Ishikawa (cell line): ENCODE results near the gene TMEM183A.
A peak's percentile ranks its signal among the peaks of the same experiment; 100 is the strongest.

Experiments used
- CEBPB ChIP-seq: IDR thresholded peaks from 2 replicates; pipeline ENCODE4 v1.6.1; 2012
- CREB1 ChIP-seq: IDR thresholded peaks from 2 replicates; pipeline ENCODE4 v1.6.1; 2012; ENCODE audit warnings: low read depth
- EGR1 ChIP-seq: IDR thresholded peaks from 2 replicates; pipeline ENCODE4 v1.6.1; 2012
- EP300 ChIP-seq: IDR thresholded peaks from 2 replicates; pipeline ENCODE4 v1.6.1; 2012; ENCODE audit warnings: borderline replicate concordance
- FOXM1 ChIP-seq: IDR thresholded peaks from 2 replicates; pipeline ENCODE4 v1.6.1; 2012; ENCODE audit warnings: low read depth, borderline replicate concordance
- NFIC ChIP-seq: IDR thresholded peaks from 2 replicates; pipeline ENCODE4 v1.6.1; 2012
- RAD21 ChIP-seq: IDR thresholded peaks from 2 replicates; pipeline ENCODE4 v1.6.1; 2012; ENCODE audit warnings: low read depth
- TAF1 ChIP-seq: IDR thresholded peaks from 2 replicates; pipeline ENCODE4 v1.6.1; 2012; ENCODE audit warnings: low read depth, mild to moderate bottlenecking
- TCF12 ChIP-seq: IDR thresholded peaks from 2 replicates; pipeline ENCODE4 v1.6.1; 2012; ENCODE audit warnings: low read depth
- TEAD4 ChIP-seq: IDR thresholded peaks from 2 replicates; pipeline ENCODE4 v1.6.1; 2012
- YY1 ChIP-seq: IDR thresholded peaks from 2 replicates; pipeline ENCODE4 v1.6.1; 2012; ENCODE audit warnings: low read depth
- ZBTB7A ChIP-seq: IDR thresholded peaks from 2 replicates; pipeline ENCODE4 v1.6.1; 2012; ENCODE audit warnings: low read depth
- TF ChIP-seq, protein P1 (sequence below): IDR thresholded peaks from 2 replicates; pipeline ENCODE4 v1.6.1; 2012
- TF ChIP-seq, protein P2 (sequence below): IDR thresholded peaks from 2 replicates; pipeline ENCODE4 v1.6.1; 2012
- TF ChIP-seq, protein P3 (sequence below): IDR thresholded peaks from 2 replicates; pipeline ENCODE4 v1.6.1; 2012; ENCODE audit warnings: low read depth, mild to moderate bottlenecking

The TMEM183A gene

DNA sequence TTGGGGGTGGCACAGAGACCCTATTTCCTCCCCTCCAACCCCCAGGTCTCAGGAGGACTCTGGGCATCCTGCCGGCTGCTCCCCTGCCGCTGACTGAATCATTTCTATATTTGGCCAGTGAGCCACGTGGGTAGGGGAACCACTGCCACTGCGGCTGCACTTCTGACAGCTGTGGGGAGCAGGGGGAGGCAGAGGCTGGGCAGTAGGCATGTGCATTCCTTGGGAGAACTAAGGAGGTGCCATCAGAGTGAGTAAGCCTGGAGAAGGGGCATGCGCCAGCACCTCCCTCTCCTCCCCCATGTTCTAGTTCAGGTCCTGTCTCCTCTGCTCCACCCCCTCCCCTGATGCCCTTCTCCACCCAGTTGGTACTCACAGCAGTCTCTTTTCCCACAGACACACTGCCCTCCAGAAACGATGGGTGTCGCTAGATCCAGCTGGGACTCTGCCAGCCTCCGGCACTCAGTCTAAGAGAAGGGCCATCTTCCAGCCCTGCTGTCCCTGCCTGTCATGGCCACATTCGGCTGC, 31.1 kb downstream of the TMEM183A start:
- TF ChIP-seq CEBPB: no peak
- TF ChIP-seq TCF12: no peak
- no peak for TF ChIP-seq RAD21
- no peak for TF ChIP-seq TEAD4
- no peak for TF ChIP-seq EP300
- TF ChIP-seq YY1: no peak
- TF ChIP-seq CREB1: no peak
- no peak for TF ChIP-seq NFIC
- TF ChIP-seq, protein P1, sequence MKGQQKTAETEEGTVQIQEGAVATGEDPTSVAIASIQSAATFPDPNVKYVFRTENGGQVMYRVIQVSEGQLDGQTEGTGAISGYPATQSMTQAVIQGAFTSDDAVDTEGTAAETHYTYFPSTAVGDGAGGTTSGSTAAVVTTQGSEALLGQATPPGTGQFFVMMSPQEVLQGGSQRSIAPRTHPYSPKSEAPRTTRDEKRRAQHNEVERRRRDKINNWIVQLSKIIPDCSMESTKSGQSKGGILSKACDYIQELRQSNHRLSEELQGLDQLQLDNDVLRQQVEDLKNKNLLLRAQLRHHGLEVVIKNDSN: no peak

DNA sequence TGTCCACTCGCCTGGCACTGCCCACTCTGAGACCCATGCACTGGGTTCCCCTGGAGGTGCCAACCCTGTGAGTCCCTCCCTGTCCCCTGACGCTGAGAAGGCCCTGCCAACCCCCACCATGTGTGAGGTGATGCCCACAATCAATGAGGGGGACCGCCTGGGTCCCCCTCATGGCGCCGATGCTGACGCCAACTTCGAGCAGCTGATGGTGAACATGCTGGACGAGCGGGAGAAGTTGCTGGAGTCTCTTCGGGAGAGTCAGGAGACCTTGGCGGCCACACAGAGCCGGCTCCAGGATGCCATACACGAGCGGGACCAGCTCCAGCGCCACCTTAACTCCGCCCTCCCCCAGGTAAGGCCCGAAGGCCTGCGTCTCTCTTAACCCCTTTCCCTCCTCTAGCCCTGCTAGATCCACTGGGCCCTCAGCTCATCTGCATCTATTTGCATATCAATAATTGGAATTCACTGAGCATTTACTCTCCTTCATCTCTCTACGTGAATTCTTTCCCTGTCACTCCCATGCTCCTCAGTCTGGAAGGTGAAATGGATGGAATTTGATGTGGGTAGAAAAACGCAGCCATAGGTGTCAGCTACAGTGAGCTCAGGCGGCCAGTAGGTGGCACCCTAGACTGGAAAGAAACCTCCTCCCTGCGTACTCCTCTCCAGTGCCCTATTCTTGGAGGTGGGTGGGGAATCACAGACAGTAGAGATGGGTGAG, 31.9 kb downstream of the TMEM183A start:
- TF ChIP-seq, protein P2, sequence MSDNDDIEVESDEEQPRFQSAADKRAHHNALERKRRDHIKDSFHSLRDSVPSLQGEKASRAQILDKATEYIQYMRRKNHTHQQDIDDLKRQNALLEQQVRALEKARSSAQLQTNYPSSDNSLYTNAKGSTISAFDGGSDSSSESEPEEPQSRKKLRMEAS: no peak
- TF ChIP-seq EGR1: no peak
- no peak for TF ChIP-seq TEAD4
- TF ChIP-seq ZBTB7A: no peak
- TF ChIP-seq EP300: no peak
- no peak for TF ChIP-seq CEBPB
- no peak for TF ChIP-seq TAF1
- TF ChIP-seq TCF12: no peak
- TF ChIP-seq YY1: 0 out of 2 replicates have a peak, but pooled peaks have one; percentile 30
- TF ChIP-seq, protein P3, sequence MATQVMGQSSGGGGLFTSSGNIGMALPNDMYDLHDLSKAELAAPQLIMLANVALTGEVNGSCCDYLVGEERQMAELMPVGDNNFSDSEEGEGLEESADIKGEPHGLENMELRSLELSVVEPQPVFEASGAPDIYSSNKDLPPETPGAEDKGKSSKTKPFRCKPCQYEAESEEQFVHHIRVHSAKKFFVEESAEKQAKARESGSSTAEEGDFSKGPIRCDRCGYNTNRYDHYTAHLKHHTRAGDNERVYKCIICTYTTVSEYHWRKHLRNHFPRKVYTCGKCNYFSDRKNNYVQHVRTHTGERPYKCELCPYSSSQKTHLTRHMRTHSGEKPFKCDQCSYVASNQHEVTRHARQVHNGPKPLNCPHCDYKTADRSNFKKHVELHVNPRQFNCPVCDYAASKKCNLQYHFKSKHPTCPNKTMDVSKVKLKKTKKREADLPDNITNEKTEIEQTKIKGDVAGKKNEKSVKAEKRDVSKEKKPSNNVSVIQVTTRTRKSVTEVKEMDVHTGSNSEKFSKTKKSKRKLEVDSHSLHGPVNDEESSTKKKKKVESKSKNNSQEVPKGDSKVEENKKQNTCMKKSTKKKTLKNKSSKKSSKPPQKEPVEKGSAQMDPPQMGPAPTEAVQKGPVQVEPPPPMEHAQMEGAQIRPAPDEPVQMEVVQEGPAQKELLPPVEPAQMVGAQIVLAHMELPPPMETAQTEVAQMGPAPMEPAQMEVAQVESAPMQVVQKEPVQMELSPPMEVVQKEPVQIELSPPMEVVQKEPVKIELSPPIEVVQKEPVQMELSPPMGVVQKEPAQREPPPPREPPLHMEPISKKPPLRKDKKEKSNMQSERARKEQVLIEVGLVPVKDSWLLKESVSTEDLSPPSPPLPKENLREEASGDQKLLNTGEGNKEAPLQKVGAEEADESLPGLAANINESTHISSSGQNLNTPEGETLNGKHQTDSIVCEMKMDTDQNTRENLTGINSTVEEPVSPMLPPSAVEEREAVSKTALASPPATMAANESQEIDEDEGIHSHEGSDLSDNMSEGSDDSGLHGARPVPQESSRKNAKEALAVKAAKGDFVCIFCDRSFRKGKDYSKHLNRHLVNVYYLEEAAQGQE: no peak
- TF ChIP-seq FOXM1: no peak
- TF ChIP-seq, protein P1: no peak
- TF ChIP-seq RAD21: peak; percentile 93
- no peak for TF ChIP-seq NFIC
- no peak for TF ChIP-seq CREB1

DNA sequence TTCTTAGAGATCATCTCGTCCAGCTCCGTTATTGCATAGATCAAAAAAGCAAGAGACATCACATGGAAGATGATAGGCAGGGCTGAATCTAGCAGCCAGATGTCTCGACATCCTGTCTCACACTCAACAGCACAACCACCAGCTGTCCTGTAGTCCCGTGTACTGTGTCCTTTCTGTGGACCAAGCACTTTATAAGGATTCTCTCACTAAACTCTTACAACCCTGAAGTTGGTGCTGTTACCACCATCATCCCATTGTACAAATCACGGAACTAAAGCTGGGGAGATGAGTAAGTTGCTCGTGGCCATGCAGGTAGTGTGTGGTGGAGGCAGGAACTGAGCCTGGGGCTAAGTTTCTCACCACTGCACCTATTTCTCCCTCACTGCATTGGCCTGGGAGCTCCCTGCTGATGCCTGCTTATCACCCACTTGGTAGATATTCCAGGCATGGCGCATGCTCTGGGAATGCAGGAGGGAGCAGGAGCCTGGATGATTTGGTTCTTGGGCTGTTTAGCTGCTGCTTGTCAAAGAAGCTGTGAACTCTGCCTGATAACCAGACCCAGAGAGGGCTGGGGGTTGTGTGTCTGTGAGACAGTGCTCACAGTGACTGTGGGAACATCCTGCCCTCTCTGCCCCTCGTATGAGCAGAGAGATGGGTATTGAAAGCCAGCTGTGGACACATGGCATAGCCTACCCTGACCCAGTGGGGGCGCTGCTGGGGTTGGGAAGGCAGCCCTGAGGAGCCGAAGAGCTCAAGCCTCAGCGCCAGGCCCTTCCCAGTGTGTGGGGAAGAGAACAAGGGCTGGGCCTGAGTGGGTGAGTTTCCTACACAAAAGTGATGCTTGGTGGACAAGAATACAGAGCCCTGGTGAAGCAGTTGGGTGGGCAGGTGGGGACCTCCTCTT, 32.7 kb downstream of the TMEM183A start:
- TF ChIP-seq RAD21 (peak; percentile 39; the same call in 1 of the 2 replicates), YY1 (no peak), FOXM1 (no peak), NFIC (no peak)

DNA sequence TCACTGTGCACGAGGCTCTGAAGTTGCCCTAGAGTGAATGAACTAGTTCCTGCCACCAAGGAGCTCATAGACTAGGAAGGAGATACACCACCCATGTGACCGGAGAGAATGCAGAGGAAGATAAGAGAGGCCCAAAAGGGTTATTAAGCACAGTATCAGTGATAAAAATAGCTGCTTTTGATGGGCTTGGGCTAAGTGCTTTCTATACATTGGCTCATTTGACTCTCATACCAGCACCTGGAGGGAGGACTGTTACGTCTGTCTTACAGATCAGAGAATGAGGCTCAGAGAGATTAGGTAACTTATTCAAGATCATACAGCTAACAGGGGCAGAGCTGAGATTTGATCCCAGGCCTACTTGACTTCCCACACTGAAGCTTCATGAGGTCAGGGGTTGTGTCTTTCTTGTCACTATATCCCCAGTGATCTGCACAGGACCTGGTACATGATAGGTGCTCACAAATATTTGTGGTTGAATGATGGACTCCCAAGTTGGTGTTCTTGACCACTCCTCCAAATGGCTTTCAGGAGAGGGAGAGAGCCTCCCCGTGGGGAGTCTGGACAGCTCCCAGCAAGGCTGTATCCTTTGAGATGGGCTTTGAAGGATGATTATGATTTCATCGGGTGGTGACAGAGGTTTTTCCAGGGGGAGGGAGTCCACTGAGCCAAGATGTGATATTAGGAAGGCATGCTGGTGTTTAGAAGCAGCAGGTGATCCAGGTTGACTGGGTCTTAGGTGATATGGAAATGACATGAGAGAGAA, 33.5 kb downstream of the TMEM183A start:
- TF ChIP-seq TEAD4 (no peak), CREB1 (no peak), TAF1 (no peak), YY1 (no peak), ZBTB7A (no peak)
- TF ChIP-seq, protein P3: peak; percentile 42; the same call in 1 of the 2 replicates

DNA sequence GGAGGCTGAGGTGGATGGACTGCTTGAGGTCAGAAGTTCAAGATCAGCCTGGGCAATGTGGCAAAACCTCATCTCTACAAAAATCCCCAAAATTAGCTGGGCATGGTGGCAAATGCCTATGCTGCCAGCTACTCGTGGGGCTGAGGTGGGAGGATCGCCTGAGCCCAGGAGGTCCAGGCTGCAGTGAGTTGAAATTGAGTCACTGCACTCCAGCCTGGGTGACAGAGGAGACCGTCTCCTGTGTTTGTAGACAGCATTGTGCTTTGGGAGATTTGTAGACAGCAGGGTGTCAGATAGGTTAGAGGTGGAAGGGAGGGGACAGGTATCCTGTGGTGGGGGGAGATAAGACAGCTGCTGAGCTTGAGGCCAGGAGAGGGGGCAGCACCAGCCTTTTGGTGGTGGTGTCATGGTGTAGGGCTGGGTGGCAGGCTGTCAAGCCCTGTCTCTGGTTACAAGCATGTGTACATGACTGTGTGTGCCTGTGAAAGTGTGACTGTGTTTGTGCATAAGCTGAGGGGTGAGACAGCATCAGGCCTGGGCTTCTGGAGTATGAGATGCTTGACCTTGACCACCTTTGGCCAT, 34.3 kb downstream of the TMEM183A start:
- TF ChIP-seq NFIC (no peak), YY1 (no peak), TAF1 (no peak)
- TF ChIP-seq, protein P1: no peak
